Epidermal melanocyte (primary cell): Measurements from ENCODE around the gene LRRC37A.
"Not testable (repeated sequence)": the region's sequence is repeated elsewhere in the genome, so short reads cannot be mapped to it uniquely, and the experiment has no call there.

ENCODE experiments used
- DNase-seq: peaks from one replicate; pipeline ENCODE4 v3.0.0; 2011; ENCODE audit warnings: low spot score; ENCODE audit not compliant: insufficient read length

Gene LRRC37A

DNA sequence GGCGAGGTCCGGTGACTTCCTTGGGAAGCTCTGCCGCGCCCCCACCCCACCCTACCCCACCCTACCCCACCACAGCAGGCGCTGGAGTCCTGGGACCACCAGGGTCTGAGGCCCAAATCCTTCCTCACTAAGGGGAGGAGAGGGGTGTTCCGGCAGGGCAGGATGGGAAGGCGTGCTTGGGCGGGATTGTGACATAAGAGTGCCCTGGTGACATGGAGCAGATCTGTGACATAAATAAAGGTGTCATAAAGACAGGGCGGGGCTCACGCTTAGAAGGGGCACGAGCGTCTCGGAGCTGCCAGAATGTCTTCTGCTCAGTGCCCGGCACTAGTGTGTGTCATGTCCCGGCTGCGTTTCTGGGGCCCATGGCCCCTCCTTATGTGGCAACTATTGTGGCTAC is at the start of gene LRRC37A:
Gene LRRC37A (plus strand): TSS at position 301 of the 400 bp plus-strand sequence. CDS start 3 bp downstream, at position 304.
- not testable (repeated sequence) for DNase-seq

- not testable (repeated sequence) for DNase-seq
Measured at GRCh38 chr17:46249153-46249552, 45.8 kb upstream of the LRRC37A start.

DNA sequence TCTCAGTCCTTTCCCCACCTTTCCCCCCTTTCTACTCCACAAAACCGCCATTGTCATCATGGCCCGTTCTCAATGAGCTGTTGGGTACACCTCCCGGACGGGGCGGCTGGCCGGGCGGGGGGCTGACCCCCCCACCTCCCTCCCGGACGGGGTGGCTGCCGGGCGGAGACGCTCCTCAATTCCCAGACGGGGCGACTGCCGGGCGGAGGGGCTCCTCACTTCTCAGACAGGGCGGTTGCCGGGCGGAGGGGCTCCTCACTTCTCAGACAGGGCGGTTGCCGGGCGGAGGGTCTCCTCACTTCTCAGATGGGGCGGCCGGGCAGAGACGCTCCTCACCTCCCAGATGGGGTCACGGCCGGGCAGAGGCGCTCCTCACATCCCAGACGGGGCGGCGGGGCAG is 42.1 kb upstream of the LRRC37A start:
- DNase-seq: not testable (repeated sequence)

DNA sequence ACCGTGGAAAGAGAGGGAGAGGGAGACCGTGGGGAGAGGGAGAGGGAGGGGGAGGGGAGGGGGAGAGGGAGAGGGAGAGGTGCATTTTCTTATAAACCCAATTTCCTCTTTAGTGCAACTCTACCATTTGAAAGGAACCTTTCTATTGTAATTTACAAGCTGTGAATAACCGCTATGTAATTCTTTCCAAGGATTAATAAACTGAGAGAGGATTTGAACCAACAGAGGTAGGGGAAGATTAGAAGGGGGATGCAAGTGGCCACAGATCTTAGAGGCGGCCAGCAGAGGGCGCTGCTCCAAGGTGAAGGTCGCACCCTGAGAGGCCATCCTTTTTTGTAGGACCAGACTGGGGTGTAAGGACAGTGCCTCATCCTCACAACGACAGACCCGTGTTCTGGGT is 41.2 kb upstream of the LRRC37A start:
- peak; percentile 31 for DNase-seq

GRCh38 chr17:46254215-46254614 is 40.7 kb upstream of the LRRC37A start:
- not testable (repeated sequence) for DNase-seq

DNA sequence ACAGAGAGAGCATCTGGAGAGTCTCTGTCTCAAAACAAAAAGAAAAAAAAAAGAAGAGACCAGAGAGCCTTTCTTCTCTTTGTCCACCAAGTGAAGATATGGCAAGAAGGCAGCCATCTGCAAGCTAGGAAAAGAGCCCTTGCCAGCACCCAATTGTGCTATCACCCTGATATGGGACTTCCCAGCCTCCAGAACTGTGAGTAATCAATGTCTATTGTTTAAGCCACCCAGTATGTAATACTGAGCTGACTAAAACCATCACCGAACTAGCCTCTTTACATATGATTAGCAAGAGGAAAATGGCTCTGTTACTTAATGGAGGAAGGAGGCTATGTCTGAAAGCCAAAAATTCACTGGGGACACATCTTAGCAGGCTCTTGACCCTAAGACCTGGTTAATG is 38.6 kb upstream of the LRRC37A start:
- not testable (repeated sequence) for DNase-seq

DNA sequence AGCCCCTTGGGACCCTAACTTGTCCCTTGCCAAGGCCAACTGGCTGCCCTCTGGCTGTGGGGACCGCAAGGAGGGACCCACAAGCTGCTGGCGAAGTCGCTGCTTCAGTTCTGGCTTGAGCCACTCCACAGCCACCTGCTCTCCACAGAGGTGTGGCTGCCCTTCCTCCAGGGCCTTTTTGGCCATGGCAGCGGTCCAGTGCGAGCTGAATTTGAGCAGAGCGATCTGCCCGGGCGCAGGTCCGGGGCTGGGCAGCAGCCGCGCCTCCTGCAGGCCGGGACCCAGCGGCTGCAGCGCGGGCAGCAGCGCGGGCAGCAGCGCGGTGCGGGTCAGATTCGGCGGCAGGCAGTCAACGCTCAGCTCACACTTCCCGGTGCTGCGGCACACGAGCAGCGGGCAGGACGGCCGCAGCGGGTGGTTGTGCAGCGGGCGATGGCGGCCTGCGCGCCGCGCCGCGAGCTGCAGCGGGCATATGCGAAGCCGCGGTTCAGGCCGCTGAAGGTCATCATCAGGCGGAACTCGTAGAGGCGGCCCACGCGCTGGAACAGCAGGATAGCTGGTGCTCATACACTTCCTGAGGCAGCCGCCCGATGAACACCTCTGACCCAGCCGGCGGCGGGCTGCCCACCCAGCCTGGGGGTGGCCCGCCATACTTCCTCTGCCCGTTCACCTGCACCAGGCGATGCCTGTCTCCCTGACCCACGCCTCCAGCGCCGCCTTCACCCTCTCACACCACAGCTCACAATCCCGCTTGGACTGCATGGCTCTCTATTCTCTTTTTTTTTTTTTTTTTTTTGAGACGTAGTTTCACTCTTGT is 34.9 kb upstream of the LRRC37A start:
- DNase-seq: not testable (repeated sequence)

GRCh38 chr17:46262271-46262670 is 32.7 kb upstream of the LRRC37A start:
- no peak for DNase-seq

DNA sequence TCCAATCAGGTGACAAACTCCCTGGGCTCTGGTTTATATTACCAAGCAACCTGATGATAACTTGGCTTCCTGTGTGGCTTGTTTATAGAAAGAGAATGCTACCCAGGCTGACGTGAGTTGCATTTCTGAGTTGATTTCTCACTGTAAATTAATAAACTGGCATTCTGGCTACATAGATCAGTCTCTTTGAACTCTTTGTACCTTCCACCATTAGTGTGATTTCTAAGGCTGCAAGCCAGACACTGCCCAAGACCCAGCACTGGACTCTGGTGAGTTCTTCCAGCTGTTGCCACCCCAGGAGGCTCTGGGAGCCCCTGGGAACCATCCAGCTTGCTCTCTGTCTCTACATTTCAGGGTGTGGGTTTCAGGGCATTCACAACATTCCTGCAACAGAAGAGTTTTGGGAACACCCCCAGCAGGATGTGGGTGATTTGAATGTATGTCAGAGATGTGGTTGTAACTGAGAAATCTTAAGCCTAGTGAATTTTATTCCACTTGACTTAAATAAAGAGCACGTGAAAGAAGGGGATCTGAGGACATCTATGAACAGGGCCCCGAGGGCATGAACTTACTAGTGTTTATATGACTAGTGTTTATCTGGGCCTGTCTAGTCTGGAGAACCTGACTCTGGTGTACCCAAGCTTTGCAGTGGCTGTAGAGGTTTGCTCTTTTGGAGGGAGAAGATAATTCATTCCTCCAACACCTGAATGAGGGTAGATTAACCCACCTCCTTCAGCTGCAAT is 30.3 kb upstream of the LRRC37A start:
- DNase-seq: peak; percentile 57

- DNase-seq: peak; percentile 14
Measured at GRCh38 chr17:46266063-46266655, 28.8 kb upstream of the LRRC37A start.

DNA sequence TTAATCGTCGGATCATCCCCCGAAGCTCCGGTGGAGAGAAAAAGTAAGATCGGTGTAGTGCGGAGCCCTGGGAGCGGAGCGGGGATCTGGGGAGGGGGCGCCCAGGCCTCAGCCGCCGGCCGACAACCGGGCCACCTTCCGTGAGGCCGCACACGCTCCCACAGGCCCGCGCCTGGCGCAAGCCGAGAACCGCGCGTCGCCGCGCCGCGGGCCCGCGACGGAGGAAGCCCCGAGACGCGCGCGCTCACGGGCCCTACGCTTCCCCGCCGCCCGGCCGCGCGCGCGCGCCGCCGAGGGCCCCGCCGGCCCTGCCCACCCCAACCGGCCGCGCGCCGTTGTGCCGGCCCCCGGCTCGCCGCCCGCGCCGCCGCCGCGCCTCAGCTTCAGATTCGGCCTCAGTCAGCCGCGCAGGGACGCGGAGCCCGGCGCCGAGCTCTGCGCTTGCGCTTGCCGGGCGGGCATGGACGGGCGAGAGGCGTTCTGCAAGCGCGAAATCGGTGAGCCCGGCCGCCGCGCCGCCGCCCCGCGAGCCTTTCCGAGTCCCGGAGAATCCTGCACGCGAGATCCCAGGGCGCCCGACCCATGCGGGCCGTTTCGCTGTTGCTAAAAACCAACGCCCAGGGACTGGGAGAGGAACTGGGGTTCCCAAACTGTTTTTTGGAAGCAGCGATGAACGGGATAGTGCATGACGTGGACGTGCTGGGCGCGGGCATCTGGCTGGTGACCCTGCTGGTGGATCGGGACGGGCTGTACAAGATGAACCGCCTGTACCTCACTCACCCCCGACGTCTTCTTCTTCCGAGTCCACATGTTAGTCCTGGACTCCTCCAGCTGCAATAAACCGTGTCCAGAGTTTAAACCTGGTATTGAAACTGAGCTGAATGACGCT is 28.0 kb upstream of the LRRC37A start:
- peak; percentile 78 for DNase-seq

- DNase-seq: peak; percentile 8
Measured at GRCh38 chr17:46270032-46270431, 24.9 kb upstream of the LRRC37A start.

DNA sequence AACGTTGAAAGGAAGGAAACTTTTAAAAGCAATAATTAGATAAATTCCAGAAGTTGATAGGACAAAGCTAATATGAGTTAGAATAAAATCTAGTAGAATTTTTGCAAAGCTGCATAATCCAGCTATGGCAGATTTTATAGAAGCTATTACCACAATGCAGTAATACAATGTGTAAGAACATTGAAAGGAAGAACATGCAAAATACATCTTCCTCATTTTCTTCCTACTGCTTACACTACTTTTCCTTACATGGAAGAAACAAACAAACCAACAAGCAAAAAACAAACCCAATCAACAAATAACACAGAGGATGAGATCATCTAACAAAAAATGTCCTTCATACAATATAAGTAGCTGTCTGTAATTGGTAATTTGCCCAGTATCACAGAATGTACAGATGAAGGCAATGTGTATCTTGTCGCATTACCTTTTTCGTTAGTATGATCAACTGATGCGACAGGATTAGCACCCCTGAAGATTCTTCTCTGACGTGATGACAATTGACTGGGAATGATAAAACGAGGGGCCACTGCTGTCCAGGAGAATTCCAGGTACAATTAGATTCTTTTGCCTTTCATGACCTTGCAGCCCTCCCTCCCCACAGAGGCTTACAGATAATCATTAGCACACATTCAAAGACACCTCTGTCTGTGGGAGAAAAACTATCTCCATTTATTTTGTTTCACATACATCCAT is 21.2 kb upstream of the LRRC37A start:
- no peak for DNase-seq

- no peak for DNase-seq
Measured at GRCh38 chr17:46274238-46274637, 20.7 kb upstream of the LRRC37A start.

DNA sequence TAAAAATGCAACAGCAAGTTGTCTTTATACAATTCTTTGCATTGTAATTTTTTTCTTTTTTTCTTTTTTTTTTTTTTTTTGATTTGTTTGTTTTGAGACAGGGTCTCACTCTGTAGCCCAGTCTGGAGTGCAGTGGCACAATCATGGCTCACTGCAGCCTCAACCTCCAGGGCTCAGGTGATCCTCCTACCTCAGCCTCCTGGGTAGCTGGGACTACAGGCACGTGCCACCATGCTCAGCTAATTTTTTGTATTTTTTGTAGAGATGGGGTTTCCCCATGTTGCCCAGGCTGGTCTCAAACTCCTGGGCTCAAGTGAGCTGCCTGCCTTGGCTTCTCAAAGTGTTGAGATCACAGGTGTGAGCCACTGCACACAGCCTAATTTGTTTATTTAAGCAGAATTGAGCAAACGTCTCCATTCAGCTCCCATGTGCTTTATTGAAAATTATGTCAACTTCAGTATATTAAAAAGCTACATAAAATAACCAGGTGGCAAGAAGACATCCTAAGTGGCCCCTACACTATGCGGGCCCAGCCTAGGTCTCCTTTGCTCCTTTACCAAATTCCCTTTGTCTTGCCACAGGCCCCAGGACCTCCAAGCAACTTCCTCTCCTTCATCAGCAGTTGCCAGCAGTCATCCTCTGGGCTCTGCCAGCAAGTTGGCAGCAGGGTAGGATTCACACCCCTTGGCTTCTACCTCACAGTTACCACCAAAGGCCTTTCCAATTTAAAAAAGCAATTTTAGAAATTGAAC is 18.0 kb upstream of the LRRC37A start:
- not testable (repeated sequence) for DNase-seq

DNA sequence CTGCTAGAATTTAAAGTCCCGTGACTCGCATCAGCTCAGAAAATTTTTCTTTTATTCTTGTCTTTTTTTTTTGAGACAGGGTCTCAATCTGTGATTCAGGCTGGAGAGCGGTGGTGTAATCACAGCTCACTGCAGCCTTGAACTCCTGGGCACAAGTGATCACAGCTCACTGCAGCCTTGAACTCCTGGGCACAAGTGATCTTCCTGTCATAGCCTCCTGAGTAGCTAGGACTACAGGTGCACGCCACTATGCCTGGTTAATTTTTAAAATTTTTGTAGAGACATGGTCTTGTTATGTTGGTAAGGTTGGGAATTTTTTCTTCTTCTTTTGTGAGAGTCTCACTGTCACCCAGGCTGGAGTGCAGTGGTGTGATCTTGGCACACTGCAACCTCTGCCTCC is 13.6 kb upstream of the LRRC37A start:
- DNase-seq: not testable (repeated sequence)

GRCh38 chr17:46282635-46283034 is 12.3 kb upstream of the LRRC37A start:
- not testable (repeated sequence) for DNase-seq

GRCh38 chr17:46284467-46284866 is 10.5 kb upstream of the LRRC37A start:
- DNase-seq: not testable (repeated sequence)

GRCh38 chr17:46285500-46285899 is 9.4 kb upstream of the LRRC37A start:
- DNase-seq: not testable (repeated sequence)

DNA sequence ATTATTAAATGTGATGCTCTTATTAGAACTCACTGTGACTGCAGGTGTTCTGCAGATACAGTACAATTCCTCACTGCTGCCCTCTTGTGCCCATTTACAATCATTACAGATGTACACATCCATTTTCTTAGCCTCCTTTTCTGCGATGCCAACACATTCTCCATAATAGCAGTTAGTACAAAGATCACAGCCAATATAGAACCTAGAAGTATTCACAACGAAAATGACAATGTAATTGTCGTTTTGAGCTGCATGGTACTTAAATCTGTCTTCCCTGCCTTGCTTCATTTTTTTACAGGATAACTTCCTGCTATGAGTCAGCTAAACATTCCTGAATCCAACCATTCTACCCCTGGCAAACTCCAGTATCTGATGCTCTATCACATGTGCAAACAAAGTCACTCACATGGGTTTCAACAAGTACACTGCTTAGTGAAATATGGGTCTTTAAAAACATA is 8.1 kb upstream of the LRRC37A start:
- DNase-seq: peak; percentile 16
